Measurements from ENCODE around the gene TMEM38A.

- TF ChIP-seq CTCF (IDR thresholded peaks at IDR 0.05): no peak
- no peak for TF ChIP-seq ZFX (IDR thresholded peaks at IDR 0.05; ENCODE audit: borderline replicate concordance)
Measured at GRCh38 chr19:16721051-16721450, 60.1 kb downstream of the TMEM38A start.
